Muscle layer of colon (tissue), 2 donors: ENCODE results near the gene SH3BP5L.
"Not testable (repeated sequence)": the region's sequence is repeated elsewhere in the genome, so short reads cannot be mapped to it uniquely, and the experiment has no call there.

Experiments
- H3K27ac ChIP-seq: one replicate; pipeline ENCODE4 v1.7.0; 2013; ENCODE audit warnings: low read depth, mild to moderate bottlenecking, low read length, moderate library complexity
- H3K27me3 ChIP-seq, 2 donors: one replicate each; pipeline ENCODE4 v1.7.0; 2013; ENCODE audit warnings: low read length in 2 of 2, mild to moderate bottlenecking in 2 of 2; ENCODE audit not compliant: insufficient read depth in 2 of 2, control insufficient read depth in 1 of 2
- H3K36me3 ChIP-seq: one replicate; pipeline ENCODE4 v1.7.0; 2013; ENCODE audit warnings: mild to moderate bottlenecking, low read length; ENCODE audit not compliant: insufficient read depth
- H3K4me1 ChIP-seq: one replicate; pipeline ENCODE4 v1.7.0; 2013; ENCODE audit warnings: mild to moderate bottlenecking, low read length; ENCODE audit not compliant: insufficient read depth
- H3K4me3 ChIP-seq, 2 donors: one replicate each; pipeline ENCODE4 v1.7.0; 2013; ENCODE audit warnings: low read length in 2 of 2, low read depth in 1 of 2, mild to moderate bottlenecking in 1 of 2, moderate library complexity in 1 of 2
- H3K9ac ChIP-seq: one replicate; pipeline ENCODE4 v1.7.0; 2013; ENCODE audit warnings: low read length
- H3K9me3 ChIP-seq: one replicate; pipeline ENCODE4 v1.7.0; 2013; ENCODE audit warnings: mild to moderate bottlenecking, low read length
- donor health status: abdominal sarcoma.
- donor health status: Adenocarcinoma of cecum.

SH3BP5L gene

DNA sequence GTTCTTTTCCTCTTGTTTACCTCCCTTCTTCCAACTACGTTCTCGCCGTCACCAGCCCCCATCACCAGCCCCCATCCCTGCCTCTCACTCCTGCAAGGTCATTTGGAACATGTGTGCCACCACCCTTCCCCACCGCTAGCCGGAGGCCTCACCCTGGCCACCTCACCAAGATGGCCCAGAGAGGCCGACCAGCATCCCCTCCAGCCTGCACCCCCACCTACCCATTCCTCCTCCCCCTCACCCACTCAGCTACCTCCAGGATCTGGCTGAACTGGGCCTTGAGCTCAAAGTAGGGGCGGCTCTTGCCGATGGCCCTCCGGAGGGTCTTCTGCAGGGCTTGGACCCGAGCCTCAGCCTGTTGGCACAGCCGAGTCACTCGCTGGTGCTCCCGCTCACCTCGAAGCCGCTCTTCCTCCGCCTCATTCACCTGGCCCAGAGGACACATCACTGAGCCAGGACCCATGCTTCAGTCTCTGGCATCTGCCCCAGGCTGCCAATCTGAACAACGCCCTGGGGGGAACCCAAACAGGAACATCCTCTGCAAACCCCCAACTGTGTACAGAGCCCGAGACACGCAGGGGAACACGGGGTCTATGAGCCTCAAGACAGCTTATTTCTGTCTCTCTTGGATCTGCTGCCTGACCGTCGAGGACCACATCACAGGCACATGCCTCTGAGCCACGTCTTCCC, 12.8 kb downstream of the SH3BP5L start:
- H3K4me1 ChIP-seq = peaks cover 14% of the 10 kb centered on the region
- no peaks in the 10 kb centered on the region for H3K9me3 ChIP-seq
- no peak overlapping the region for H3K9ac ChIP-seq
- H3K4me3 ChIP-seq = no peak overlapping the region
- H3K27me3 ChIP-seq = no peaks in the 10 kb centered on the region
- H3K36me3 ChIP-seq = peaks cover 49% of the 10 kb centered on the region
- no peak overlapping the region for H3K27ac ChIP-seq

- Histone ChIP-seq H3K4me3 (no peak overlapping the region), H3K27ac (no peak overlapping the region), H3K27me3 (no peaks in the 10 kb centered on the region), H3K9ac (no peak overlapping the region), H3K9me3 (no peaks in the 10 kb centered on the region), H3K36me3 (peaks cover 44% of the 10 kb centered on the region), H3K4me1 (peaks cover 14% of the 10 kb centered on the region)
These were observed 13.9 kb downstream of the SH3BP5L start for GRCh38 chr1:248811514-248812490.

DNA sequence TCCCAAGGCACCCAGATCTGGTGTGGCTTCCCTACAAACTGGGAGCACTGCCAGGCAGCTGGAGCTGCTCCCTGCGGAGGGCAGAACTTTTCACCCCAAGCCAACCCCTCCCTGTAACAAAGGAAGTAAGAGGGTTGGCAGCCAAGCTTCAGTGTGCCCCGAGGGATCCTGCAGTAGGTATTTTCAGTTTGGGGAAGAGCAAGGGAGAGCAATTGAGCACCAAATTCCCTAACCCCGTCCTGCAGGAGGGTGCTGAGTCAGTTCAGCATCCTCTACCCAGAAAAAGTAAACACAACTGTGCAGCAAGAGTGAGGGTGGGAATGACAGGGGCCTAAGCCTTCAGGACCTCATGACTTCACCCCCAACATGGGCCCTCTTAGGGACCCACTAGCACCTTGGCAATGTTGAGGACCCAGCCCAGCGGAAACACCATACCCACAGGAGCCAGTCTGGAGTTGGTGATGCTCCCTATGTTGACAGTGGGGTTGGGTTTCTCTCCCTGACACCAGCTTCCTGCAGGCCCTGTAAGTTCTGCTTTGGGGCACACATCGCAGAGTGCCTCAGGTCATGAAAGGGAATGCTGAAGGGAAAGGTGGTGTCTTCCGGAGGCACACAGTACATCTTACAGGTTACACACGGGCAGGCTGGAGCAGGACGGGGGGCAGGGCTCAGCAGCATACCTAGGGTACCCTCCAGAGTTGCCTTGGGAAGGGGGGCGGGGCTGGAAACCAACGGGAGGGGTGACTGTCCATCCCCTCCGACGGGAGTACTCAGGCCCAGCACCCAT, 14.8 kb downstream of the SH3BP5L start:
- H3K36me3 ChIP-seq = peaks cover 35% of the 10 kb centered on the region
- peaks cover 14% of the 10 kb centered on the region for H3K4me1 ChIP-seq
- H3K27ac ChIP-seq = no peak overlapping the region
- no peak overlapping the region for H3K9ac ChIP-seq
- H3K4me3 ChIP-seq = no peak overlapping the region
- H3K9me3 ChIP-seq = no peaks in the 10 kb centered on the region
- no peaks in the 10 kb centered on the region for H3K27me3 ChIP-seq

DNA sequence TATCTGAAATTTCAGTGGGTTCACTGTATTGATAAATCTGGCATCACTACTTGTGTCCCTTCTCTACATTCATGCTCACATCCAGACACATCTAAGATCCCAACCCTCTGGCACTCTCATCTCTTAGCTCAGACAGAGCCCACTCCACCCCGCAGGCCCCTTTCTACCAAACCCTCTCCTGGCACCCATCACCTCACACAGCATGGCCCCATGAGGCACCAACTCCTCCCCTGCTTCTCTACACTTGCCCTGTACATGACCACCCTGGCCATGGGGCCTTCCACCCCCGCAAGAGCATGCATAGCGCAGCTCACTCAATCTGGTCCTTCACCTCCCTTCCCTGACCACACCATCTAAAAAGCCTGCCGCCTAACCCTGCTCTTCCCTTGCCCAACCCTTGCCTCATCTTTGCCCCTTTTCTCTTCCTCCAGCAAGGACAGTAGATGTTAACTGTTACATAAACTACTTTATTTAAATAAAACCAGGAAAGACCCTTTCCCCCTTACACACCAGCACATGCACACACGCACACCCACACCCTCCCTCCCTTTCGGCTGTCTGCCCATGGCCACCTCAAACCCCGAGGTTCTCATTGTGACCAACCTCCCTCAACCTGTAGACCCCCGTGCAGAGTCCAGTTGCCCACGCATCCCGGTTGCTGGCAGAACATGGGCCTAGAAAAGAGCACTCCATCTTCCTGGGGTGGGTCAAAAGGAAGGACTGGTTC, 15.6 kb downstream of the SH3BP5L start:
- peaks cover 28% of the 10 kb centered on the region for H3K36me3 ChIP-seq
- H3K9me3 ChIP-seq = no peaks in the 10 kb centered on the region
- H3K4me3 ChIP-seq = no peak overlapping the region
- H3K27ac ChIP-seq = no peak overlapping the region
- no peaks in the 10 kb centered on the region for H3K27me3 ChIP-seq
- no peak overlapping the region for H3K9ac ChIP-seq
- H3K4me1 ChIP-seq = peaks cover 14% of the 10 kb centered on the region

DNA sequence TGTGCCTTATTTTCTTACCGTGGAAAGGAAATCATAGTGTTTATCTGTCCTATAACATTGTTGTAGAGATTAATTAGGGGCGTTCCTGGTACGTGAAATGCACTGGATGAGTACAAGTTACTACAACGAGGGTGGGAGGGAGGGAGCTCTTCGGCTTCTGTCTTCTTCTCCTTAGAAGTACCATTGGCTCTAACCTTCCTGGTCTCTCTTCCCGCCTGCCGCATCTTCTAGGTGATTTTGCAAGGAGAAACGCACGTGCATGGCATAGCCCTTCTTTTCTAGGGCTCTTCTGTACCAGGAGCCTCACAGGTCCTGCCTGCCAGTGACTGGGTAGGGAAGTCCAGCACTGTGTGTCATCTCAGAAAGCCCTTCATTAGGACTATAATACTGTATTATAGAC, 16.8 kb downstream of the SH3BP5L start:
- no peak overlapping the region for H3K27ac ChIP-seq
- H3K4me3 ChIP-seq = no peak overlapping the region
- peaks cover 17% of the 10 kb centered on the region for H3K36me3 ChIP-seq
- H3K9me3 ChIP-seq = no peaks in the 10 kb centered on the region
- H3K4me1 ChIP-seq = peaks cover 14% of the 10 kb centered on the region
- no peak overlapping the region for H3K9ac ChIP-seq
- H3K27me3 ChIP-seq = no peaks in the 10 kb centered on the region

DNA sequence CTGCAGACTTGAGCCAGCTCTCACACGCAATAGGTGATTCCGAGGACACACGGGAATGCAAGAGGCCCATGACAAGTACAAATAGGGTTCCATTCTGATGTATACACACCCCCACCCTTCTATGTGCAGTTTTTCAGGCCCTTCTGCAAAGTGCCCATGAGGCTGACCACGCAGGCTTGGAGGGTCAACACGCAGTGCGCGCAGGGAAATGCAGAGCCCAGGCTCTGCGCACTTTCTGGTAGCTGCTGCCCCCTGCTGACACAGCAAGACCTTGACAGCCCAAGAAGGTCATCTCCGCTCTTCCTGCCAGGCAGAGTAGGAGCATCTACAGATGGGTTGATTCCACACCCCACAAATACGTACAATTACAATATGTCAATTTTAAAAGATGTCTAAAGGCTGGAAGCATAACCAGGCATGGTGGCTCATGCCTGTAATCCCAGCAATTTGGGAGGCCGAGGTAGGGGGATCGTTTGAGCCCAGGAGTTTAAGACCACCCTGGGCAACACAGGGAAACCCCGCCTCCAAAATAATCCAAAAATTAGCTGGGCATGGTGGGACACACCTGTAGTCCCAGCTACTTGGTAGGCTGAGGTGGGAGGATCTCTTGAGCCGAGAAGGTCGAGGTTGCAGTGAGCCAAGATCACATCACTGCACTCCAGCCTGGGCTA, 18.5 kb downstream of the SH3BP5L start:
- H3K27ac ChIP-seq = no peak overlapping the region
- peaks cover 14% of the 10 kb centered on the region for H3K4me1 ChIP-seq
- H3K36me3 ChIP-seq = peaks cover under 1% of the 10 kb centered on the region
- no peaks in the 10 kb centered on the region for H3K27me3 ChIP-seq
- H3K4me3 ChIP-seq = no peak overlapping the region
- no peak overlapping the region for H3K9ac ChIP-seq
- H3K9me3 ChIP-seq = no peaks in the 10 kb centered on the region

GRCh38 chr1:248805876-248806275, 19.8 kb downstream of the SH3BP5L start:
- no peaks in the 10 kb centered on the region for H3K27me3 ChIP-seq
- H3K36me3 ChIP-seq = no peaks in the 10 kb centered on the region
- no peak overlapping the region for H3K27ac ChIP-seq
- H3K9me3 ChIP-seq = no peaks in the 10 kb centered on the region
- H3K9ac ChIP-seq = no peak overlapping the region
- no peak overlapping the region for H3K4me3 ChIP-seq
- H3K4me1 ChIP-seq = peaks cover 8% of the 10 kb centered on the region

DNA sequence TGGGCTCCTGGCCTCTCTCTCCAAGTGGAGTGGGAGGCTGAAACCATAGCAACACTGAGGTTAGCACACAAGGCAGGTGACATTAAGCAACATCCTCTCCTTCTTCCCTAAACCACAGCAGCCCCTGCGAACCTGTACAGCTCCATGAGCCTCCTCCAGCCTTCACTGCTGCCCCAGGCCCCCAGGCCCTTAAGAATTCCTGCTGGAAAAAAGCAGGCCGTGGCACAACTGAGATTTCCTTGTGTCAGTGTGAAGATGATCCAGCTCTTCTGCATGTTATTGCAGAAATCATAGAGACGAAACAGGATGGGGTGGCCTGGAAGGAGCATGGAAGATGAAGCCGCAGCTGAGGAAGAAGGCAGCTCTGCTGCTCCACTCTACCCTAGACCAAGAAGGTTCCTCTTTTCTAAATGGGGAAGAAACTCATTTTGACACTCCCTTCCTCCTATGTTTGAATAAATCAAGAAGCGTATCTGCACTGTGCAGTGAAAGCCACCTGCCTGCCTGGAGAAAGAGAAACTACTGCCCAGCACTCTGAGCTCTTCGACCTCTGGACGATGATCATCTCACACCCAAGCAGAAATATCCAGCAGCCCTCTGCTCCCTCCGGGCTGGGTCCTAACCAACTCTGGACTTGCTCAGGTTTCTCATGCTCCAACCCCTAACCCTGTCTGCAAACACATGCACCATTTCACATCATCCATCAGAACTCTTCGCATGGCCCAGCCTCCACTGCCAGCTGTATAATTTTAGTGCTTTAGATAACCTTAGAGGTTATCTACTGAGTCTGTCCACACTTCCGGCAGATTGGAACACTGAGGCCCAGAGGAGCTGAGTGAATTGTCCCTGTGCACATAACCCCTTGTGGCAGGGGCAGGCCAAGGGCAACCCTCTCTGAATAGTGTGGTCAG, 20.7 kb downstream of the SH3BP5L start:
- Histone ChIP-seq H3K9me3 (no peaks in the 10 kb centered on the region), H3K9ac (no peak overlapping the region), H3K27ac (no peak overlapping the region), H3K4me3 (no peak overlapping the region), H3K36me3 (no peaks in the 10 kb centered on the region), H3K4me1 (no peaks in the 10 kb centered on the region), H3K27me3 (no peaks in the 10 kb centered on the region)

DNA sequence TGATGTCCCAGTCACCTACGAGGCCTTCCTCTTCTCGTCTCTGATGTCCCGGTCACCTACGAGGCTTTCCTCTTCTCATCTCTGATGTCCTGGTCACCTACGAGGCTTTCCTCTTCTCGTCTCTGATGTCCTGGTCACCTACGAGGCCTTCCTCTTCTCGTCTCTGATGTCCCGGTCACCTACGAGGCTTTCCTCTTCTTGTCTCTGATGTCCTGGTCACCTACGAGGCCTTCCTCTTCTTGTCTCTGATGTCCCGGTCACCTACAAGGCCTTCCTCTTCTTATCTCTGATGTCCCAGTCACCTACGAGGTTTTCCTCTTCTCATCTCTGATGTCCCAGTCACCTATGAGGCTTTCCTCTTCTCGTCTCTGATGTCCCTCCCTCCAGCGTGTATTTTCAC, 22.2 kb downstream of the SH3BP5L start:
- not testable (repeated sequence) for H3K27me3 ChIP-seq, H3K4me1 ChIP-seq, H3K9me3 ChIP-seq, H3K9ac ChIP-seq, H3K36me3 ChIP-seq, H3K4me3 ChIP-seq, H3K27ac ChIP-seq

DNA sequence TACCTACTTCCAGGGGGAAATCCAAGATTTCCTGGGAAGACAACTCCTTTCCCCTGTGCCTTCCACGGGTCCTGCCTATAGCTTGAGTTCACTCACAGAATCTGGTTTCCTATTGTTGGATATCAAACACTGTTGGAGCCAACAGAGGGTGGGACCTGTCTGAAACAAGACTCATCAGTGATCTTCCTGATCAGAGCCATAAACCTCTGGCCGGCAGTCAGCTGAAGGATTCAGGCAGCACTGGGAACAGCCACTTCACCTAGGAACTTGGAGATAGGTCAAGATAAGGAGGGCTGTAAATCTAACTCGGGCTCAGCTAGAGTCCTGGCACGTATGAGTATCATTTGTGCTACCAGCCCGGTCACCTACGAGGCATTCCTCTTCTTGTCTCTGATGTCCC, 23.3 kb downstream of the SH3BP5L start:
- Histone ChIP-seq H3K4me3 (no peak overlapping the region), H3K9me3 (no peaks in the 10 kb centered on the region), H3K36me3 (no peaks in the 10 kb centered on the region), H3K9ac (no peak overlapping the region), H3K4me1 (no peaks in the 10 kb centered on the region), H3K27me3 (no peaks in the 10 kb centered on the region), H3K27ac (no peak overlapping the region)
